Prostate gland (tissue), 2 donors: ENCODE data around the gene ARIH1.
"Not testable (repeated sequence)": the region's sequence is repeated elsewhere in the genome, so short reads cannot be mapped to it uniquely, and the experiment has no call there.

Source experiments
- CTCF ChIP-seq, 4 experiments: fragments of 200-600 bp in 2 of 4; fragments of 450-650 bp in 2 of 4; sonication (generic) in 2 of 4; IDR thresholded peaks; 1 replicate in 3 of 4; 2 replicates in 1 of 4; pipeline ENCODE4 v1.5.1; 2016 to 2019; ENCODE audit warnings: antibody characterized with exemption in 4 of 4, mild to moderate bottlenecking in 2 of 4, moderate library complexity in 2 of 4
- POLR2A ChIP-seq: fragments of 450-650 bp; IDR thresholded peaks from one replicate; pipeline ENCODE4 v1.6.1; 2016; ENCODE audit warnings: antibody characterized with exemption, mild to moderate bottlenecking

DNA sequence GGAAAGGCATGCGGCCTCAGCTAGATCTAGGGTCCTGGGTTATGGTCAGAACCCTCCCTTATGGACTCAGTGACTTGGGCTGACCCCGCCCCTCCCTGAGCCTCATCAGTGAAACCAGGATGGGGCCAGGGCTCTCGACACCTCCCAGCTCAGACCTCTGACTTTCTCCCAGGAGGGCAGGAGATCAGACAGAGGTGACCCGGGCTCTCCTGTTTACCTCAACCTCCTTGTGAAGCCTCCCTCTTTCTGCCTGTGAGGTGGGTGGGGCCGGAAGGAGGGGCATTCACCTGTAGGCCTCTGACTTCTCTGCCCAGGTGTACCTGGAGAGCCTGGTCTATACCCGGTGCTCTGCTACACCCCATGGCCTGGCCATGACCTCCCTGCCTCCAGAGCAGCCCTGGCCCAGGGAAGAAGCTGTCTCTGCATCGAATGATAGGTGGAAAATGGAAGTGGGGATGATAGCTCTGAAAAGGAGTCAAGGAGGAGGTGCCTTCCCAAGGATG, 155.0 kb downstream of the ARIH1 start:
- TF ChIP-seq CTCF (IDR thresholded peaks at IDR 0.05); POLR2A: not testable (repeated sequence)
